Mesodermal cell (in vitro differentiated cells): ENCODE measurements around the gene SHISA7.
"Not testable (repeated sequence)": the region's sequence is repeated elsewhere in the genome, so short reads cannot be mapped to it uniquely, and the experiment has no call there.

ENCODE experiments used
- H3K27ac ChIP-seq: 2 replicates; pipeline ENCODE4 v1.7.0; 2013; ENCODE audit warnings: mild to moderate bottlenecking, low read depth, low read length, moderate library complexity; ENCODE audit not compliant: severe bottlenecking
- H3K36me3 ChIP-seq: 2 replicates; pipeline ENCODE4 v1.7.1; 2013; ENCODE audit warnings: mild to moderate bottlenecking, low read length, moderate library complexity; ENCODE audit not compliant: control insufficient read depth, insufficient read depth
- H3K4me1 ChIP-seq: one replicate; pipeline ENCODE4 v1.7.1; 2013; ENCODE audit warnings: mild to moderate bottlenecking, low read length; ENCODE audit not compliant: insufficient read depth, control insufficient read depth, poor library complexity, severe bottlenecking
- H3K4me3 ChIP-seq: 2 replicates; pipeline ENCODE4 v1.7.0; 2013; ENCODE audit warnings: low read length, control low read depth, mild to moderate bottlenecking; ENCODE audit not compliant: insufficient read depth, poor library complexity, severe bottlenecking; ENCODE audit errors: extremely low read depth
- H3K9me3 ChIP-seq: 2 replicates; pipeline ENCODE4 v1.7.1; 2013; ENCODE audit warnings: mild to moderate bottlenecking, low read length, moderate library complexity; ENCODE audit not compliant: control insufficient read depth
- WGBS, 2 experiments: methylation state at CpG; one replicate each; pipeline ENCODE4 v1.1.5; 2013; ENCODE audit warnings: missing lambda C conversion rate in 2 of 2; ENCODE audit not compliant: insufficient coverage in 2 of 2; 5-methylcytosine and 5-hydroxymethylcytosine counted together

Gene SHISA7

DNA sequence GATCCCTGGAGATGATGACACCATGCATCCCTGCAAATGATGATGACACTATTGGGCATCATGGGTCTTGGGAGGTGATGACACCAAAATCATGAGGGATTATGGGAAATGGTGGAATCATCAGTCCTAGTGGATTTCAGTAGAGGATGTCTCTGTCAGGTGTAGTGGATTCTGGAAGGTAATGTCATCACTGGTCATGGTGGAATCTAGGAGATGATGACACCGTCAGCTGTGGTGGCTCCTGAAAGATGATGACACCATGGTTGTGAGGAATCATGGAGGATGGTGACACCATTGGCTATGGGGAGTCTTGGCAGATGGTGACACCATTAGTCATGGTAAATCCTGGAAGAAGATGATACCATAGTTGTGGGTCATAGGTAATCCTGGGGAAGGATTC, 11.9 kb downstream of the SHISA7 start:
- no peak overlapping the region for H3K4me3 ChIP-seq
- WGBS, 2 experiments, result 90 to 92% methylated on average over 1 of the region's 1 CpG
- H3K9me3 ChIP-seq, result no peaks in the 10 kb centered on the region
- H3K36me3 ChIP-seq, result no peaks in the 10 kb centered on the region
- no peaks in the 10 kb centered on the region for H3K4me1 ChIP-seq
- H3K27ac ChIP-seq, result no peak overlapping the region

DNA sequence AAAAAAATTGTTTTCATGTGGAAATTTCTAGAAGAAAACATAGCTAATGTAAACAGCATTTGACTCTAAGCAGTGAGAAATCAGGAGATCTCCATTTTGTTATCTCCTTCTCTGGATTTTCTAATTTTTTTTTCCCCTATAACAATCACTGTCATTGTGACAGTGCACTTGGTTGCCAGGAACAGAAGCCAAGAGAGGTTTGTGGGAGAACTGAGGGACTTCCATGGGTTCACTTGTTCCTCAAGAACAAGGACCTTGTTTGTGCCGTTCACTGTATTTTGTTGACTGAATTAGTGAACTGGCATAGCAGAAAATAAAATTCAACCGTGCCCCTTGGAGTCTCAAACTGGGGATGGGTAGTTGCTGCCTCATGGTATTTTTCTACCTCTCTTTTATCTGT, 17.1 kb downstream of the SHISA7 start:
- 73 to 83% methylated on average over 2 of the region's 2 CpGs for whole genome bisulfite sequencing, 2 experiments
- no peak overlapping the region for H3K4me3 ChIP-seq
- no peak overlapping the region for H3K27ac ChIP-seq
- H3K36me3 ChIP-seq, result no peaks in the 10 kb centered on the region
- no peaks in the 10 kb centered on the region for H3K9me3 ChIP-seq
- H3K4me1 ChIP-seq, result no peaks in the 10 kb centered on the region

GRCh38 chr19:55424518-55424917, 18.6 kb downstream of the SHISA7 start:
- H3K4me3 ChIP-seq, result no peak overlapping the region
- no peaks in the 10 kb centered on the region for H3K9me3 ChIP-seq
- no peaks in the 10 kb centered on the region for H3K36me3 ChIP-seq
- no peaks in the 10 kb centered on the region for H3K4me1 ChIP-seq
- no peak overlapping the region for H3K27ac ChIP-seq
- 97 to 98% methylated on average over 3 of the region's 3 CpGs for WGBS, 2 experiments

DNA sequence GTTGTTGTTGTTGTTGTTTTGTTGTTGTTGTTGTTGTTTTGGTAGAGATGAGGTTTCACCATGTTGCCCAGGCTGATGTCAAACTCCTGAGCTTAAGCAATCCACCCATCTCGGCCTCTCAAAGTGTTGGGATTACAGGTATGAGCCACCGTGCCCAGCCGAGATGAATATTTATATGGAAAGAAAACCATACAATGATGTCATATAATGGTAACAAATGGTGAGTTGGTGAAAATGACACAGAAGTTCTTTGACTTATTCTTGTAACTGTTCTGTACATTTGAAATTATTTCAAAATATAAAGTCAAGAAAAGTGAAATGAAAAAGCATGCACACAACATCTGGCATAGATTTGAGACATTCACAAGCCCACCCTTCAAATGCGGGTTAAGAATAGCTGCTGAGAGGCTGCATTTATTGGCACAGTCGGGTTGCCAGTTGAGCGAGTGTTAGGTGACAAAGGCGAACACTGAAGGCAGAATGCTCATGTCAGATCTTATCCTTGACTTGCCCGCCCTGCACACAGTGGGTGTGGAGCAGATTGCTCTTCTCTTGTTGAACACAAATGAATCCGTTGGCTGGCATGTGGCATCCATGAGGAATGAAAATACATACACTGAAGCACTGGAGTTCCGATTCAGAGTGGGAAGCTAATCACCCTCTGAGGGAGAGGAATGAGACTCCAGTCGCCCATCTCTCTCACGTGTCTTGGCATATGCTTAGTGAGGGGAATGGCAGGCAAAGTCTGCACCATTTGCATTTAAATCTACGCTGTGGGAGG, 19.7 kb downstream of the SHISA7 start:
- no peaks in the 10 kb centered on the region for H3K36me3 ChIP-seq
- no peak overlapping the region for H3K27ac ChIP-seq
- no peak overlapping the region for H3K4me3 ChIP-seq
- no peaks in the 10 kb centered on the region for H3K4me1 ChIP-seq
- H3K9me3 ChIP-seq, result no peaks in the 10 kb centered on the region
- 70 to 73% methylated on average over 10 to 12 of the region's 13 CpGs for WGBS, 2 experiments

DNA sequence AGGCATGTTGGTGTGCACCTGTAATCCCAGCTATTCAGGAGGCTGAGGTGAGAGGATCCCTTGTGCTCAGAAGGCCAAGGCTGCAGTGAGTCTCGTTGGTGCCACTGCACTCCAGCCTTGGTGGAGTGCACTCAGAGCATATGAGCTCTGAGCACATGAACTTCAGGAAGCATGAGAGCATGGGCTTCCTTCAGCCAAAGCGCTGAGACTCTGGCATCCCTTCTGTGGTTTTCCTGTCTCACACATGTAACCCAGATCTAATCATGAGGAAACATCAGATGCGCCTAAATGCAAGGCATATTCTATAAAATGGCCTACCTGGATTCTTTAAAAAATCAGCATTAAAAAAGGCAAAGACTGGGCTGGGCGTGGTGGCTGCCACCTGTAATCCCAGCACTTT, 21.8 kb downstream of the SHISA7 start:
- whole genome bisulfite sequencing, 2 experiments, result 91 to 93% methylated on average over 3 to 4 of the region's 4 CpGs
- not testable (repeated sequence) for H3K27ac ChIP-seq, H3K4me1 ChIP-seq, H3K4me3 ChIP-seq, H3K36me3 ChIP-seq, H3K9me3 ChIP-seq

DNA sequence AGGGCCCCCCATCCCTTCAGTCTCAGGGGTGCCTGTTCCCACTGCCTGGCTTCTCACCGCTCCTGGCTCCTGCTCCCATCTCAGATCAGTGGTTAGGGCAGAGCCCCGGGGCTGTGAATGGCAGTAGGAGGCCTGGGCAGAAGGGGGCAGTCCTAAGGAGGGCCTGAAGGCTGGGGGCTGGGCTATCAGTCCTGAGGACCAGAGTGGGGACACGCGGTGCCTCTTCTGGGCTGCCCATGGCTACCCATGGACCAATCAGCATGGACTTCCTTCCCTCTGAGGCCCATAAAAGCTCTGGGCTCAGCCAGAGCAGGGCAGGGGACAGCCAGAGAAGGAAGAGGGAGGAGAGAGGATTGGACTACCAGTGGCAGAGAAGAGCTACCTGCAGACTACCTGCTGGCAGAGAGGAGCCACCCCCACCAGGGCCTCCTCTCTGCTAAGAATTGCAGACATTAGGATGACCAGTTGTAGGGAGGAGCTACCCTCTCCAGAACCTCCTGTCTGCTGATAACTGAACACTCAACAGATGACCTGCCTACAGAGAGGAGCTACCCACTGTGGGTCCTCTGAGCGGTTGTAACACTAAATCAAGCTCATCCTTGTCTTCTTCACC, 23.4 kb downstream of the SHISA7 start:
- Histone ChIP-seq H3K27ac (no peak overlapping the region), H3K9me3 (no peaks in the 10 kb centered on the region), H3K4me1 (no peaks in the 10 kb centered on the region), H3K4me3 (no peak overlapping the region), H3K36me3 (no peaks in the 10 kb centered on the region)
- WGBS, 2 experiments, result 71% methylated on average over 4 of the region's 5 CpGs; no CpG with 5 or more reads in 1 of the 2 experiments

DNA sequence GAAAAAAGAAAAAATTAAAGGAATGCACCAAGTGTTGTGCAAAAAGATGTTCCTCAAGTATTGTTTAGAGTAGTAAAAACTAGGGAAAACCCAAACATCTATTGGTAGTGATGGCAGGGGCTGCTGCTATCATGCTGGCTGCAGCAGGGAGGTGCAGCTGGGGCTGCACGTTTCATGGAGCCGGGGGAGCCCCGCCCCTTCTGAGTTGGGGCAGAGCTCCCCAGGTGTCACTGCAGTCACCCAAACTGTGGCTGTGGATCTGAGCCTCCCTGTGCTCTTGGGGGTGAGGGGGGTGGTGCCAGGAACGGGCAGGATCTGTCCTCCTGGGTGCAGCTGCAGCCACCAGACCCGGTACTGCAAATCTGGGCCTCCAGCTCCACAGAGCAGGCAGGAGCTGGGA, 24.0 kb downstream of the SHISA7 start:
- Histone ChIP-seq H3K4me1 (no peaks in the 10 kb centered on the region), H3K27ac (no peak overlapping the region), H3K9me3 (no peaks in the 10 kb centered on the region), H3K4me3 (no peak overlapping the region), H3K36me3 (no peaks in the 10 kb centered on the region)
- 51 to 73% methylated on average over 2 to 5 of the region's 5 CpGs for WGBS, 2 experiments

DNA sequence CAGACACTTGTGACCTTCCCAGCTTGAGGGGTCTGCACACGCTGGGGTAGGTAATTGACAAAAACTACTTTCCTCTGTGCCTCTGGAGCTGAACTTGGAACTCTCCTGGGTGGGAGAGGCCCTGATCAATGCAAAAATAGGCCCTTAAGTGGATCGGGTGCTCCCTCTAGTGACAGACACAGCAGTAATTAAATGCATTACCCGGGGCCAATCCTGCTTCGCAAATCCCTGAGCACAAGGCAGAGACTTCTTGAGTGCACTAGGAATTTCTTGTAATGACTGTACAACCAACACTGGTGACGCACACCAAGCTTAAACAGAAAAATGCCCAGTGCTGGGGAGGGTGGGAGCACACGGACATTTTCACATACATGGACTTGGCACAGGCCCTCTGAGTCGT, 24.9 kb downstream of the SHISA7 start:
- Histone ChIP-seq H3K27ac (no peak overlapping the region), H3K9me3 (no peaks in the 10 kb centered on the region), H3K4me3 (no peak overlapping the region), H3K36me3 (no peaks in the 10 kb centered on the region), H3K4me1 (no peaks in the 10 kb centered on the region)
- WGBS, 2 experiments, result 4 to 15% methylated on average over 4 to 7 of the region's 7 CpGs

DNA sequence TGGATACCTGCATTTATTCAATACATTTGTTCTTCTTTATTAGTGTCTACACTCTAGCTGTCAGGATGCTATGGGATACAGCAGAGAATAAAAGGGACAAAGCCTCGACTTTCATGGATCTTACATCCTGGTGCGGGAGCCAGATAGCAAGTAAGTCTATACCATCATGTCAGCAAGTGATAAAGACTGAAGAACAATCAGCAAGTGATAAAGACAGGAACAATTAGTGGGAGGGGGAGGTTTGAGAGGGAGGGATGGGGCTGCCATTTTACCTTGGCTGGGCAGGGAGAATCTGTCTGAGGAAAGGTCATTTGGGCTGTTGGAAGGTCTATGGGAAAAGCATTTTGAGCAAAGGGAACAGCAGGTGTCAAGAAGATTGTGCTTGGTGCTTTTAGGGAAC, 32.9 kb downstream of the SHISA7 start:
- H3K4me1 ChIP-seq, result peaks cover 9% of the 10 kb centered on the region
- peaks cover 21% of the 10 kb centered on the region for H3K9me3 ChIP-seq
- peaks cover 16% of the 10 kb centered on the region for H3K36me3 ChIP-seq
- 88 to 94% methylated on average over 2 of the region's 2 CpGs for WGBS, 2 experiments
- H3K4me3 ChIP-seq, result no peak overlapping the region
- H3K27ac ChIP-seq, result no peak overlapping the region

GRCh38 chr19:55409179-55409578, 33.9 kb downstream of the SHISA7 start:
- Histone ChIP-seq H3K4me1 (peaks cover 11% of the 10 kb centered on the region), H3K36me3 (peaks cover 25% of the 10 kb centered on the region), H3K9me3 (peaks cover 21% of the 10 kb centered on the region)
- WGBS, 2 experiments, result 100% methylated on average over 4 to 7 of the region's 8 CpGs
- H3K4me3 ChIP-seq, H3K27ac ChIP-seq: not testable (repeated sequence)

DNA sequence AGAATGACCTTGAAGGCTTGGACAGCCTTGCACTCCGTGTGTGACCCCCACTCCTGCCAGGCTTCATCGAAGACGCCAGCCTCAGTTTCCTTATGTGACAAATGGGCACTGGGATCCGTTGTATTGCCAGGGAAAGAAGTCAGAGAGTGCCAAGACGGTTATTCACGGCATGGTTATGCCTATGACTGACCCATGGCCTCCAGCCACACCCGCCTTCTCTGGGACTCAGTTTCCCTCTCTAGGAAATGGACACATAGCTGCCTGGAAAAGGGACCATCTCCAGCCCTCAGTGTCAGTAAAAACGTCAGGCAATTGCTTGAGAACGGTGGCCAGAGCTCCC, 34.6 kb downstream of the SHISA7 start:
- peaks cover 12% of the 10 kb centered on the region for H3K4me1 ChIP-seq
- peak overlapping the region; percentile 100 for H3K27ac ChIP-seq
- peak overlapping the region; percentile 90 for H3K4me3 ChIP-seq
- WGBS, 2 experiments, result 74 to 80% methylated on average over 8 to 9 of the region's 9 CpGs
- H3K36me3 ChIP-seq, result peaks cover 32% of the 10 kb centered on the region
- peaks cover 21% of the 10 kb centered on the region for H3K9me3 ChIP-seq
